OCI-LY7 (cell line): Measurements from ENCODE around the gene ATG16L2. TPM values are rescaled to one million over a fixed set of nuclear protein-coding genes. Genes with fewer than 3 reads are reported as not detected.

ENCODE experiments used
- BruUV-seq: library from RNA; stranded (reverse); fragments of 400-500 nt; replicated peaks from 2 replicates; lab custom pipeline; 2021; lab: Mats Ljungman, UMichigan
- CTCF ChIA-PET: fragments of 300-600 bp; sonication (Branson Sonifier 250); formaldehyde crosslinking; loops from one replicate; lab custom pipeline; 2022; ENCODE audit warnings: antibody characterized with exemption; ENCODE audit not compliant: unreplicated experiment; lab: Charles Lee
- POLR2A ChIA-PET: fragments of 300-600 bp; sonication (Branson Sonifier 250); formaldehyde crosslinking; loops from one replicate; lab custom pipeline; 2022; ENCODE audit warnings: antibody characterized with exemption; lab: Charles Lee
- DNase-seq: peaks from one replicate; pipeline ENCODE4 v3.0.0-alpha.2; 2015; ENCODE audit warnings: low spot score
- H2AFZ ChIP-seq: fragments of 200-600 bp; sonication (generic), shearing (Covaris generic); 2 replicates; pipeline ENCODE4 v1.6.1; 2014; ENCODE audit warnings: mild to moderate bottlenecking, antibody characterized with exemption, low read length, moderate library complexity
- H3K27ac ChIP-seq: fragments of 200-600 bp; sonication (generic); 2 replicates; pipeline ENCODE4 v1.5.1; 2014; ENCODE audit warnings: mixed run types, low read depth, mild to moderate bottlenecking, moderate library complexity, low read length, inconsistent platforms; ENCODE audit not compliant: poor library complexity, severe bottlenecking
- H3K36me3 ChIP-seq: fragments of 200-600 bp; sonication (generic); 2 replicates; pipeline ENCODE4 v1.6.1; 2014; ENCODE audit warnings: mild to moderate bottlenecking, antibody characterized with exemption, low read length, moderate library complexity, mixed read lengths; ENCODE audit not compliant: insufficient read depth
- H3K4me1 ChIP-seq: fragments of 200-600 bp; sonication (generic); 2 replicates; pipeline ENCODE4 v1.5.1; 2014; ENCODE audit warnings: mild to moderate bottlenecking, low read length; ENCODE audit not compliant: insufficient read depth, poor library complexity, severe bottlenecking
- H3K4me2 ChIP-seq: fragments of 200-600 bp; sonication (generic); 2 replicates; pipeline ENCODE4 v1.6.1; 2014; ENCODE audit warnings: mild to moderate bottlenecking, low read length
- H3K4me3 ChIP-seq: fragments of 200-600 bp; sonication (generic); 2 replicates; pipeline ENCODE4 v1.5.1; 2014; ENCODE audit warnings: mild to moderate bottlenecking, low read depth, low read length; ENCODE audit not compliant: poor library complexity, severe bottlenecking
- H3K79me2 ChIP-seq: fragments of 200-600 bp; sonication (generic); 2 replicates; pipeline ENCODE4 v1.6.1; 2016; ENCODE audit warnings: low read depth, mild to moderate bottlenecking, low read length, moderate library complexity, mixed read lengths; ENCODE audit not compliant: insufficient read depth
- H3K9me2 ChIP-seq: fragments of 200-600 bp; sonication (generic); 2 replicates; pipeline ENCODE4 v1.6.1; 2016; ENCODE audit warnings: mild to moderate bottlenecking, low read length, mixed read lengths; ENCODE audit not compliant: insufficient read depth
- H3K9me3 ChIP-seq: fragments of 200-600 bp; sonication (generic); 2 replicates; pipeline ENCODE4 v1.6.1; 2014; ENCODE audit warnings: mild to moderate bottlenecking, mixed run types, low read length, mixed read lengths
- H4K20me1 ChIP-seq: fragments of 200-600 bp; sonication (generic); 2 replicates; pipeline ENCODE4 v1.6.1; 2014; ENCODE audit warnings: mild to moderate bottlenecking, antibody characterized with exemption, low read length, moderate library complexity, mixed read lengths; ENCODE audit not compliant: insufficient read depth
- CTCF ChIP-seq: fragments of 200-600 bp; sonication (generic); conservative IDR thresholded peaks from 2 replicates; pipeline ENCODE4 v1.5.1; 2014; ENCODE audit warnings: mild to moderate bottlenecking, antibody characterized with exemption, low read length, moderate library complexity, mixed read lengths
- EZH2phosphoT487 ChIP-seq: fragments of 200-600 bp; sonication (generic); IDR thresholded peaks from 2 replicates; pipeline ENCODE4 v1.6.1; 2018; ENCODE audit warnings: low read depth, borderline replicate concordance, mild to moderate bottlenecking, mixed run types, antibody characterized with exemption, low read length, moderate library complexity, mixed read lengths
- intact Hi-C: fragments of 100-400 bp; cut with micrococcal nuclease; formaldehyde crosslinking; loops from one replicate; pipeline ENCODE4 v1.10.0; 2022; ENCODE audit not compliant: unreplicated experiment
- total RNA-seq, 2 experiments: library from RNA; depleted of rRNA in 1 of 2; stranded (reverse); fragments of >200 nt in 1 of 2; shearing (Covaris generic) in 1 of 2; gene quantifications; 2 replicates each; pipeline ENCODE4 v1.2.3, GENCODE V29; 2014 to 2022

Gene ATG16L2
- total RNA-seq, 2 experiments from 2014 or later, result 103 to 108 TPM

GRCh38 chr11:72838691-72839305 is 24.6 kb downstream of the ATG16L2 start:
- no peak overlapping the region for H3K27ac ChIP-seq
- no peaks in the 10 kb centered on the region for H3K4me1 ChIP-seq
- DNase-seq, result no peak
- H4K20me1 ChIP-seq, result no peaks in the 10 kb centered on the region
- H3K9me2 ChIP-seq, result no peaks in the 10 kb centered on the region
- BruUV-seq, result no TSS peak
- TF ChIP-seq EZH2phosphoT487, result no peak
- no peak for TF ChIP-seq CTCF
- CTCF ChIA-PET, result no interaction called here
- no peaks in the 10 kb centered on the region for H3K79me2 ChIP-seq
- no peaks in the 10 kb centered on the region for H3K9me3 ChIP-seq
- H3K4me2 ChIP-seq, result no peak overlapping the region
- H3K4me3 ChIP-seq, result no peak overlapping the region
- POLR2A ChIA-PET, result no interaction called here
- no peak overlapping the region for H2AFZ ChIP-seq
- peaks cover 94% of the 10 kb centered on the region for H3K36me3 ChIP-seq
- intact Hi-C loops, result no loop called here

- H3K9me3 ChIP-seq, result no peaks in the 10 kb centered on the region
- TF ChIP-seq EZH2phosphoT487 (no peak), CTCF (no peak)
- no peak overlapping the region for H2AFZ ChIP-seq
- no peak overlapping the region for H3K4me3 ChIP-seq
- H3K9me2 ChIP-seq, result no peaks in the 10 kb centered on the region
- POLR2A ChIA-PET, result interaction anchor here (1.1 kb wide), 1 partner anchor 25 kb away, joined by 6 read pairs; no protein-coding TSS in a partner anchor
- CTCF ChIA-PET, result no interaction called here
- H3K4me2 ChIP-seq, result no peak overlapping the region
- H4K20me1 ChIP-seq, result no peaks in the 10 kb centered on the region
- H3K27ac ChIP-seq, result no peak overlapping the region
- H3K4me1 ChIP-seq, result no peaks in the 10 kb centered on the region
- no peak for DNase-seq
- intact Hi-C loops, result no loop called here
- BruUV-seq, result no TSS peak
- H3K79me2 ChIP-seq, result no peaks in the 10 kb centered on the region
- H3K36me3 ChIP-seq, result peaks cover 97% of the 10 kb centered on the region
These were observed 26.6 kb downstream of the ATG16L2 start for GRCh38 chr11:72840780-72841179.

GRCh38 chr11:72841397-72841796 is 27.2 kb downstream of the ATG16L2 start:
- intact Hi-C loops, result no loop called here
- Histone ChIP-seq H3K9me3 (no peaks in the 10 kb centered on the region), H3K4me2 (no peak overlapping the region), H4K20me1 (no peaks in the 10 kb centered on the region), H3K36me3 (peaks cover 97% of the 10 kb centered on the region), H3K4me3 (no peak overlapping the region), H3K9me2 (no peaks in the 10 kb centered on the region), H3K79me2 (no peaks in the 10 kb centered on the region), H2AFZ (no peak overlapping the region), H3K4me1 (no peaks in the 10 kb centered on the region), H3K27ac (no peak overlapping the region)
- ChIA-PET POLR2A (interaction anchor here (0.5 to 1.1 kb wide), 3 partner anchors 9 to 723 kb away, joined by 3 to 7 read pairs (median 6); no protein-coding TSS in a partner anchor), CTCF (no interaction called here)
- no TSS peak for BruUV-seq
- TF ChIP-seq EZH2phosphoT487 (no peak), CTCF (no peak)
- DNase-seq, result no peak
